Endothelial cell of umbilical vein (primary cell): ENCODE results near the gene HAVCR2. TPM values are rescaled to one million over a fixed set of nuclear protein-coding genes. Genes with fewer than 3 reads are reported as not detected.

Experiments
- BruUV-seq: library from RNA; stranded (reverse); fragments of 400-500 nt; replicated peaks from 2 replicates; lab custom pipeline; 2021; lab: Mats Ljungman, UMichigan
- CTCF ChIA-PET: fragments of 300-600, 350-600 bp; sonication (Branson Sonifier 250); formaldehyde crosslinking; loops from one replicate; lab custom pipeline; 2021; ENCODE audit warnings: antibody characterized with exemption, inconsistent platforms; lab: Charles Lee
- POLR2A ChIA-PET: fragments of 300-600, 350-600 bp; sonication (Branson Sonifier 250); formaldehyde crosslinking; loops from one replicate; lab custom pipeline; 2021; ENCODE audit warnings: antibody characterized with exemption, inconsistent platforms; lab: Charles Lee
- DNase-seq: peaks from one replicate; pipeline ENCODE4 v3.0.0-alpha.2; 2011; ENCODE audit warnings: low read depth, low spot score
- FAIRE-seq: peaks from 2 replicates; lab custom pipeline; 2011; peaks lifted over from hg19 to GRCh38; lab: Jason Lieb, UNC
- H2AFZ ChIP-seq: 2 replicates; pipeline ENCODE4 v1.6.0; 2012; ENCODE audit warnings: low read depth, low read length, control low read depth, inconsistent platforms
- H3K27ac ChIP-seq: 2 replicates; pipeline ENCODE4 v1.5.1; 2011; ENCODE audit warnings: low read depth, mild to moderate bottlenecking, control low read depth, low read length, moderate library complexity; ENCODE audit not compliant: insufficient read depth
- H3K27me3 ChIP-seq, 2 experiments: 2 replicates each; pipeline versions ENCODE4 v1.6.0 to v1.6.1; 2011; ENCODE audit warnings: low read length in 2 of 2, mixed read lengths in 1 of 2; ENCODE audit not compliant: control insufficient read depth in 2 of 2, insufficient read depth in 2 of 2
- H3K36me3 ChIP-seq, 2 experiments: 2 replicates in 1 of 2; 3 replicates in 1 of 2; pipeline ENCODE4 v1.5.1; 2011; ENCODE audit warnings: low read length in 2 of 2, mild to moderate bottlenecking in 1 of 2, moderate library complexity in 1 of 2; ENCODE audit not compliant: control insufficient read depth in 2 of 2, insufficient read depth in 2 of 2; ENCODE audit errors: extremely low read depth in 1 of 2
- H3K4me1 ChIP-seq: 3 replicates; pipeline ENCODE4 v1.5.1; 2011; ENCODE audit warnings: mild to moderate bottlenecking, low read length; ENCODE audit not compliant: control insufficient read depth, insufficient read depth; ENCODE audit errors: extremely low read depth
- H3K4me2 ChIP-seq: 2 replicates; pipeline ENCODE4 v1.6.1; 2011; ENCODE audit warnings: low read length, control low read depth, mixed read lengths; ENCODE audit not compliant: insufficient read depth
- H3K4me3 ChIP-seq, 3 experiments: fragments of 200-600 bp in 1 of 3; sonication (generic), shearing (Covaris generic) in 1 of 3; replicated peaks in 1 of 3; 2 replicates each; pipeline ENCODE4 v1.5.1; 2011 to 2016; ENCODE audit warnings: control low read depth in 3 of 3, low read length in 3 of 3, mild to moderate bottlenecking in 2 of 3, inconsistent platforms in 1 of 3, low read depth in 1 of 3, moderate library complexity in 1 of 3; ENCODE audit not compliant: insufficient read depth in 1 of 3
- H3K79me2 ChIP-seq: 2 replicates; pipeline ENCODE4 v1.6.0; 2012; ENCODE audit warnings: low read length, inconsistent platforms; ENCODE audit not compliant: control insufficient read depth, insufficient read depth
- H3K9ac ChIP-seq: replicated peaks from 2 replicates; pipeline ENCODE3; 2011; ENCODE audit warnings: low read length, control low read depth; ENCODE audit not compliant: insufficient read depth; ENCODE audit errors: extremely low read depth
- H3K9me1 ChIP-seq: replicated peaks from 3 replicates; pipeline ENCODE4 v1.6.0; 2011; ENCODE audit warnings: mild to moderate bottlenecking, low read length; ENCODE audit not compliant: control insufficient read depth, insufficient read depth; ENCODE audit errors: extremely low read depth
- H3K9me3 ChIP-seq: replicated peaks from 2 replicates; pipeline ENCODE4 v1.5.1; 2012; ENCODE audit warnings: low read length, inconsistent platforms; ENCODE audit not compliant: control insufficient read depth, insufficient read depth
- H4K20me1 ChIP-seq: replicated peaks from 2 replicates; pipeline ENCODE3; 2011; ENCODE audit warnings: mild to moderate bottlenecking, low read length; ENCODE audit not compliant: control insufficient read depth, insufficient read depth; ENCODE audit errors: extremely low read depth
- EZH2 ChIP-seq: IDR thresholded peaks from 2 replicates; pipeline ENCODE4 v1.6.1; 2012; ENCODE audit warnings: borderline replicate concordance, low read depth, mild to moderate bottlenecking, moderate library complexity, low read length, inconsistent platforms; ENCODE audit not compliant: severe bottlenecking
- FOS ChIP-seq: IDR thresholded peaks from 2 replicates; pipeline ENCODE4 v1.6.1; 2011; ENCODE audit warnings: mild to moderate bottlenecking, low read length, moderate library complexity, borderline replicate concordance; ENCODE audit not compliant: insufficient read depth
- GATA2 ChIP-seq: IDR thresholded peaks from 2 replicates; pipeline ENCODE4 v1.7.0; 2011; ENCODE audit warnings: low read depth, mild to moderate bottlenecking, moderate library complexity, mixed read lengths, low read length; ENCODE audit not compliant: insufficient read length, insufficient read depth
- JUN ChIP-seq: IDR thresholded peaks from 2 replicates; pipeline ENCODE4 v1.6.1; 2011; ENCODE audit warnings: borderline replicate concordance, low read depth; ENCODE audit not compliant: insufficient read length, insufficient read depth
- MYC ChIP-seq: IDR thresholded peaks from one replicate; pipeline ENCODE4 v1.6.1; 2011; ENCODE audit warnings: mild to moderate bottlenecking, low read depth, low read length
- POLR2A ChIP-seq: IDR thresholded peaks from 2 replicates; pipeline ENCODE4 v1.6.1; 2012; ENCODE audit warnings: low read depth, mild to moderate bottlenecking, control low read depth, low read length
- POLR2AphosphoS5 ChIP-seq: IDR thresholded peaks from 2 replicates; pipeline ENCODE4 v1.6.1; 2012; ENCODE audit warnings: low read depth, mild to moderate bottlenecking, control low read depth, low read length, moderate library complexity; ENCODE audit not compliant: insufficient read depth
- dilution Hi-C: fragments of 300-500 bp; cut with MboI; formaldehyde crosslinking; loops from one replicate; pipeline ENCODE4 v1.15.0; 2019; ENCODE audit warnings: low sequenced_read_pairs; ENCODE audit not compliant: extremely low pct_ligation_motif_present
- intact Hi-C: fragments of 100-400 bp; cut with micrococcal nuclease; formaldehyde crosslinking; loops from one replicate; pipeline ENCODE4 v1.10.0; 2022
- polyA plus RNA-seq, 4 experiments: library from polyadenylated mRNA; depleted of rRNA in 3 of 4; stranded (reverse) in 3 of 4; unstranded in 1 of 4; fragments of >200 nt; gene quantifications; 2 replicates each; pipeline versions ENCODE4 v1.2.1 to v1.2.3, GENCODE V29; 2011 to 2012; ENCODE audit warnings: missing spikeins in 1 of 4
- total RNA-seq: library from RNA; stranded (reverse); gene quantifications from 2 replicates; pipeline ENCODE4 v1.2.3, GENCODE V29; 2021
- TF ChIP-seq, protein P1 (sequence below), 2 donors: IDR thresholded peaks; 1 replicate in 1 of 2; 2 replicates in 1 of 2; pipeline ENCODE4 v1.5.1; 2011; ENCODE audit warnings: low read length in 2 of 2, mild to moderate bottlenecking in 2 of 2, moderate library complexity in 2 of 2, control low read depth in 1 of 2, inconsistent platforms in 1 of 2, low read depth in 1 of 2; ENCODE audit not compliant: insufficient read depth in 1 of 2; ENCODE audit errors: extremely low read depth in 1 of 2
- TF ChIP-seq, protein P2 (sequence below): IDR thresholded peaks from 2 replicates; pipeline ENCODE4 v1.6.1; 2011; ENCODE audit not compliant: insufficient read depth, insufficient read length

The HAVCR2 gene
- total and polyA plus RNA-seq, 2 donors (not counting 3 experiments of a cell fraction or from before 2014, with no cell fraction given) = not detected

GRCh38 chr5:157068339-157068738 is 40.5 kb downstream of the HAVCR2 start:
- no peaks in the 10 kb centered on the region for H3K9me1 ChIP-seq
- DNase-seq = no peak
- no peaks in the 10 kb centered on the region for H4K20me1 ChIP-seq
- intact Hi-C loops = no loop called here
- dilution Hi-C loops = no loop called here
- CTCF ChIA-PET = no interaction called here
- FAIRE-seq = no peak
- no peak overlapping the region for H3K4me2 ChIP-seq
- H3K79me2 ChIP-seq = no peaks in the 10 kb centered on the region
- POLR2A ChIA-PET = no interaction called here
- no peak overlapping the region for H3K27ac ChIP-seq
- H3K36me3 ChIP-seq = no peaks in the 10 kb centered on the region
- H3K9me3 ChIP-seq = no peaks in the 10 kb centered on the region
- no peak overlapping the region for H2AFZ ChIP-seq
- BruUV-seq = no TSS peak
- TF ChIP-seq POLR2AphosphoS5 = no peak
- TF ChIP-seq POLR2A = no peak
- TF ChIP-seq EZH2 = no peak
- no peak for TF ChIP-seq MYC
- no peak for TF ChIP-seq GATA2
- H3K9ac ChIP-seq = no peak overlapping the region
- no peaks in the 10 kb centered on the region for H3K27me3 ChIP-seq
- no peak overlapping the region for H3K4me3 ChIP-seq
- no peaks in the 10 kb centered on the region for H3K4me1 ChIP-seq

DNA sequence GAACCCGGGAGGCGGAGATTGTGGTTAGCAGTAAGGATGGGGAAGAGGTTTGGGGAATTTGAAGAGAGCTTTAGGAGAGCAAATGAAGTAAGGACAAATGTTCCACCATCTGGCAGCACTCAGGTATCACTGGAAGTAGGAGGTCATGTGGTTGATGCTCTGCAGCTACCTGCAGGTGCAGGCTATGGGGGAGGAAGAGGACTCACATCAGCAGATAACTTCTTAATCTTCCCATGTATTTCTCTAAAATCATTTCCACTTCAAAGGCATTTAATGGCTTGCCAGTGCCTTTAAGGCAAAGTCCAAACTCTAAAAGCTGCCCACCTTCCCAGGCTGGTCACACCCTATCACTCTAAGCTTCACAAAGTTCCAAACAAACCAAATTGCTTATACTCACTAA is 41.8 kb downstream of the HAVCR2 start:
- ChIA-PET POLR2A (no interaction called here), CTCF (no interaction called here)
- Histone ChIP-seq H3K79me2 (no peaks in the 10 kb centered on the region), H3K36me3 (no peaks in the 10 kb centered on the region), H3K4me1 (no peaks in the 10 kb centered on the region), H2AFZ (no peak overlapping the region), H3K9me3 (no peaks in the 10 kb centered on the region), H3K9ac (no peak overlapping the region), H3K9me1 (no peaks in the 10 kb centered on the region), H3K4me2 (no peak overlapping the region), H3K27ac (no peak overlapping the region), H3K27me3 (no peaks in the 10 kb centered on the region), H3K4me3 (no peak overlapping the region), H4K20me1 (no peaks in the 10 kb centered on the region)
- no TSS peak for BruUV-seq
- intact Hi-C loops (no loop called here), dilution Hi-C loops (no loop called here)
- no peak for FAIRE-seq
- no peak for DNase-seq
- TF ChIP-seq MYC (no peak), GATA2 (no peak), JUN (no peak), POLR2A (no peak), FOS (no peak), POLR2AphosphoS5 (no peak), EZH2 (no peak)
- TF ChIP-seq, protein P1, sequence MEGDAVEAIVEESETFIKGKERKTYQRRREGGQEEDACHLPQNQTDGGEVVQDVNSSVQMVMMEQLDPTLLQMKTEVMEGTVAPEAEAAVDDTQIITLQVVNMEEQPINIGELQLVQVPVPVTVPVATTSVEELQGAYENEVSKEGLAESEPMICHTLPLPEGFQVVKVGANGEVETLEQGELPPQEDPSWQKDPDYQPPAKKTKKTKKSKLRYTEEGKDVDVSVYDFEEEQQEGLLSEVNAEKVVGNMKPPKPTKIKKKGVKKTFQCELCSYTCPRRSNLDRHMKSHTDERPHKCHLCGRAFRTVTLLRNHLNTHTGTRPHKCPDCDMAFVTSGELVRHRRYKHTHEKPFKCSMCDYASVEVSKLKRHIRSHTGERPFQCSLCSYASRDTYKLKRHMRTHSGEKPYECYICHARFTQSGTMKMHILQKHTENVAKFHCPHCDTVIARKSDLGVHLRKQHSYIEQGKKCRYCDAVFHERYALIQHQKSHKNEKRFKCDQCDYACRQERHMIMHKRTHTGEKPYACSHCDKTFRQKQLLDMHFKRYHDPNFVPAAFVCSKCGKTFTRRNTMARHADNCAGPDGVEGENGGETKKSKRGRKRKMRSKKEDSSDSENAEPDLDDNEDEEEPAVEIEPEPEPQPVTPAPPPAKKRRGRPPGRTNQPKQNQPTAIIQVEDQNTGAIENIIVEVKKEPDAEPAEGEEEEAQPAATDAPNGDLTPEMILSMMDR (IDR thresholded peaks at IDR 0.05; ENCODE audit: extremely low read depth in 1 of 2, insufficient read depth in 1 of 2, low read depth in 1 of 2, low read length in 2 of 2) = no peak
- TF ChIP-seq, protein P2, sequence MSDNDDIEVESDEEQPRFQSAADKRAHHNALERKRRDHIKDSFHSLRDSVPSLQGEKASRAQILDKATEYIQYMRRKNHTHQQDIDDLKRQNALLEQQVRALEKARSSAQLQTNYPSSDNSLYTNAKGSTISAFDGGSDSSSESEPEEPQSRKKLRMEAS = no peak
